H1 (cell line): ENCODE results near the gene TEK. TPM values are rescaled to one million over a fixed set of nuclear protein-coding genes. Genes with fewer than 3 reads are reported as not detected.

ENCODE experiments used
- CTCF ChIA-PET: fragments of 300-600 bp; sonication (Branson Sonifier 250); formaldehyde crosslinking; loops from one replicate; lab custom pipeline; 2021; ENCODE audit not compliant: partially characterized antibody; lab: Charles Lee
- POLR2A ChIA-PET: fragments of 300-600 bp; sonication (Branson Sonifier 250); formaldehyde crosslinking; loops from one replicate; lab custom pipeline; 2021; ENCODE audit warnings: inconsistent platforms; ENCODE audit not compliant: partially characterized antibody; lab: Charles Lee
- DNase-seq, 2 experiments: peaks; one replicate each; pipeline versions ENCODE4 v3.0.0 to v3.0.0-alpha.2; 2010 to 2022; ENCODE audit warnings: low spot score in 2 of 2, low read depth in 1 of 2, mixed read lengths in 1 of 2
- FAIRE-seq: peaks from 2 replicates; lab custom pipeline; 2011; peaks lifted over from hg19 to GRCh38; lab: Jason Lieb, UNC
- H2AFZ ChIP-seq: 2 replicates; pipeline ENCODE4 v1.8.1; 2012; ENCODE audit warnings: low read length, inconsistent platforms
- H2AK5ac ChIP-seq: 2 replicates; pipeline ENCODE4 v1.6.1; 2013; ENCODE audit warnings: low read depth, low read length
- H2BK120ac ChIP-seq: replicated peaks from 2 replicates; pipeline ENCODE3; 2013; ENCODE audit warnings: low read depth, low read length, inconsistent platforms
- H2BK12ac ChIP-seq: 2 replicates; pipeline ENCODE4 v1.6.1; 2013; ENCODE audit warnings: low read depth, low read length
- H2BK15ac ChIP-seq: 2 replicates; pipeline ENCODE4 v1.6.1; 2013; ENCODE audit warnings: low read length
- H2BK20ac ChIP-seq: 2 replicates; pipeline ENCODE4 v1.6.1; 2013; ENCODE audit warnings: low read length
- H2BK5ac ChIP-seq: 2 replicates; pipeline ENCODE4 v1.6.1; 2013; ENCODE audit warnings: low read depth, low read length
- H3K14ac ChIP-seq: 2 replicates; pipeline ENCODE4 v1.6.1; 2013; ENCODE audit warnings: inconsistent platforms; ENCODE audit not compliant: insufficient read length
- H3K18ac ChIP-seq: 2 replicates; pipeline ENCODE4 v1.6.1; 2013; ENCODE audit warnings: low read length; ENCODE audit errors: extremely low read depth
- H3K23ac ChIP-seq: 2 replicates; pipeline ENCODE4 v1.6.1; 2013; ENCODE audit warnings: inconsistent platforms; ENCODE audit not compliant: insufficient read length
- H3K23me2 ChIP-seq: 2 replicates; pipeline ENCODE4 v1.6.1; 2013; ENCODE audit warnings: low read depth, low read length
- H3K27ac ChIP-seq: 2 replicates; pipeline ENCODE4 v1.6.1; 2011; ENCODE audit warnings: low read depth, low read length, inconsistent platforms
- H3K27me3 ChIP-seq, 4 experiments: replicated peaks in 1 of 4; 1 replicate in 1 of 4; 2 replicates in 3 of 4; pipeline versions ENCODE4 v1.6.1 to v1.8.1; 2011 to 2013; ENCODE audit warnings: low read length in 3 of 4, mild to moderate bottlenecking in 3 of 4, inconsistent platforms in 2 of 4, mixed read lengths in 2 of 4, moderate library complexity in 1 of 4; ENCODE audit not compliant: control insufficient read depth in 3 of 4, insufficient read depth in 3 of 4; ENCODE audit errors: extremely low read depth in 1 of 4
- H3K36me3 ChIP-seq, 4 experiments: 2 replicates each; pipeline versions ENCODE4 v1.6.1 to v1.8.1; 2011 to 2013; ENCODE audit warnings: mild to moderate bottlenecking in 4 of 4, low read length in 3 of 4, moderate library complexity in 2 of 4, control low read depth in 1 of 4, inconsistent platforms in 1 of 4; ENCODE audit not compliant: insufficient read depth in 4 of 4, control insufficient read depth in 2 of 4
- H3K4ac ChIP-seq: replicated peaks from 2 replicates; pipeline ENCODE3; 2013; ENCODE audit warnings: low read length, low read depth, mixed read lengths, inconsistent platforms; ENCODE audit not compliant: insufficient read length
- H3K4me1 ChIP-seq, 4 experiments: replicated peaks in 1 of 4; 1 replicate in 1 of 4; 2 replicates in 3 of 4; pipeline versions ENCODE4 v1.6.1 to v1.8.1; 2011 to 2013; ENCODE audit warnings: low read length in 3 of 4, inconsistent platforms in 2 of 4, mixed read lengths in 1 of 4; ENCODE audit not compliant: insufficient read depth in 4 of 4, control insufficient read depth in 3 of 4
- H3K4me2 ChIP-seq, 2 experiments: 2 replicates each; pipeline versions ENCODE4 v1.6.1 to v1.8.1; 2011 to 2013; ENCODE audit warnings: low read depth in 2 of 2, low read length in 2 of 2, control low read depth in 1 of 2, inconsistent platforms in 1 of 2, mild to moderate bottlenecking in 1 of 2; ENCODE audit not compliant: insufficient read depth in 1 of 2
- H3K4me3 ChIP-seq, 4 experiments: fragments of 200-600, 300-600 bp in 1 of 4; sonication (generic), shearing (Covaris generic), sonication (Bioruptor Twin) in 1 of 4; 2 replicates each; pipeline versions ENCODE4 v1.5.1 to v1.8.1; 2011 to 2016; ENCODE audit warnings: low read length in 4 of 4, low read depth in 3 of 4, control low read depth in 2 of 4, inconsistent platforms in 2 of 4, mild to moderate bottlenecking in 2 of 4, mixed read lengths in 1 of 4, moderate library complexity in 1 of 4; ENCODE audit not compliant: insufficient read depth in 2 of 4; ENCODE audit errors: extremely low read depth in 1 of 4
- H3K56ac ChIP-seq: replicated peaks from 2 replicates; pipeline ENCODE3; 2013; ENCODE audit warnings: low read depth, mild to moderate bottlenecking, mixed read lengths, low read length, inconsistent platforms; ENCODE audit not compliant: insufficient read length
- H3K79me1 ChIP-seq: 2 replicates; pipeline ENCODE4 v1.6.1; 2013; ENCODE audit warnings: low read depth, low read length, control low read depth
- H3K79me2 ChIP-seq, 2 experiments: 2 replicates each; pipeline versions ENCODE4 v1.6.1 to v1.8.1; 2012 to 2013; ENCODE audit warnings: low read length in 2 of 2, mild to moderate bottlenecking in 2 of 2, inconsistent platforms in 1 of 2; ENCODE audit not compliant: insufficient read depth in 2 of 2, control insufficient read depth in 1 of 2
- H3K9ac ChIP-seq, 4 experiments: replicated peaks in 1 of 4; 1 replicate in 1 of 4; 2 replicates in 3 of 4; pipeline versions ENCODE4 v1.6.1 to v1.8.1; 2011 to 2013; ENCODE audit warnings: low read depth in 3 of 4, low read length in 3 of 4, control low read depth in 2 of 4, mild to moderate bottlenecking in 2 of 4, moderate library complexity in 2 of 4, inconsistent platforms in 1 of 4; ENCODE audit errors: extremely low read depth in 1 of 4
- H3K9me3 ChIP-seq, 2 experiments: 2 replicates each; pipeline versions ENCODE4 v1.6.1 to v1.8.1; 2012 to 2013; ENCODE audit warnings: mild to moderate bottlenecking in 2 of 2, moderate library complexity in 2 of 2, control low read depth in 1 of 2, inconsistent platforms in 1 of 2, low read depth in 1 of 2, low read length in 1 of 2, mixed read lengths in 1 of 2; ENCODE audit not compliant: insufficient read depth in 2 of 2
- H4K20me1 ChIP-seq, 2 experiments: replicated peaks in 1 of 2; 2 replicates each; pipeline versions ENCODE3 to v1.8.1; 2011 to 2013; ENCODE audit warnings: inconsistent platforms in 2 of 2, low read length in 2 of 2, mild to moderate bottlenecking in 1 of 2; ENCODE audit not compliant: insufficient read depth in 2 of 2, control insufficient read depth in 1 of 2
- H4K5ac ChIP-seq: 2 replicates; pipeline ENCODE4 v1.6.1; 2013; ENCODE audit warnings: low read length, low read depth, mixed read lengths, inconsistent platforms; ENCODE audit not compliant: insufficient read length
- H4K8ac ChIP-seq: 2 replicates; pipeline ENCODE4 v1.8.0; 2013; ENCODE audit warnings: mild to moderate bottlenecking, moderate library complexity, low read length, inconsistent platforms; ENCODE audit not compliant: insufficient read depth; ENCODE audit errors: extremely low read depth
- H4K91ac ChIP-seq: replicated peaks from 2 replicates; pipeline ENCODE3; 2013; ENCODE audit warnings: low read length, mixed read lengths, inconsistent platforms; ENCODE audit not compliant: insufficient read length
- GABPA ChIP-seq: IDR thresholded peaks from 2 replicates; pipeline ENCODE4 v1.6.1; 2011; ENCODE audit warnings: mild to moderate bottlenecking, low read length, moderate library complexity, borderline replicate concordance; ENCODE audit not compliant: insufficient read depth
- KDM5A ChIP-seq: fragments of 200-600 bp; IDR thresholded peaks from 2 replicates; pipeline ENCODE4 v1.7.1; 2012; ENCODE audit warnings: mild to moderate bottlenecking, low read length, inconsistent platforms, mixed read lengths
- RFX5 ChIP-seq: IDR thresholded peaks from 2 replicates; pipeline ENCODE4 v1.6.1; 2011; ENCODE audit warnings: low read depth, low read length, improper control_type of control experiment, borderline replicate concordance
- RXRA ChIP-seq: IDR thresholded peaks from 2 replicates; pipeline ENCODE4 v1.6.1; 2011; ENCODE audit warnings: low read depth, mild to moderate bottlenecking, low read length, moderate library complexity; ENCODE audit not compliant: insufficient read depth
- SIRT6 ChIP-seq: IDR thresholded peaks from one replicate; pipeline ENCODE4 v1.7.1; 2012; ENCODE audit warnings: low read length, inconsistent platforms
- TBP ChIP-seq: IDR thresholded peaks from 2 replicates; pipeline ENCODE4 v1.6.1; 2011; ENCODE audit warnings: low read depth, low read length, improper control_type of control experiment
- USF2 ChIP-seq: IDR thresholded peaks from 2 replicates; pipeline ENCODE4 v1.6.1; 2011; ENCODE audit warnings: low read length, improper control_type of control experiment
- ZNF274 ChIP-seq: IDR thresholded peaks from 2 replicates; pipeline ENCODE4 v1.7.0; 2012; ENCODE audit warnings: low read length, borderline replicate concordance; ENCODE audit errors: extremely low read depth
- polyA plus RNA-seq, 7 experiments: library from polyadenylated mRNA; depleted of rRNA in 3 of 7; stranded (reverse) in 5 of 7; unstranded in 2 of 7; fragments of >200 nt in 5 of 7; fragments of 200-250 nt in 2 of 7; gene quantifications; 1 replicate in 5 of 7; 2 replicates in 1 of 7; 4 replicates in 1 of 7; pipeline versions ENCODE4 v1.2.1 to v1.2.3, GENCODE V29; 2011 to 2013; ENCODE audit warnings: missing spikeins in 2 of 7, mixed read lengths in 2 of 7
- total RNA-seq: library from RNA; stranded (reverse); fragmentation: NEBNext Ultra II Directional; extraction: Animal tissue kit (Norgen Biotek cat#: 25700); gene quantifications from 2 replicates; pipeline ENCODE4 v1.2.1, GENCODE V29; 2021

The TEK gene
- total and polyA plus RNA-seq, 2 of the 8 experiments (the other 6 are each of a cell fraction or from before 2014, with no cell fraction given): 11.0 to 35.8 TPM

- CTCF ChIA-PET: no interaction called here
- TF ChIP-seq RXRA (no peak), SIRT6 (no peak), KDM5A (no peak), RFX5 (no peak), USF2 (no peak), GABPA (no peak), ZNF274 (no peak), TBP (no peak)
Measured at GRCh38 chr9:27090231-27090630, 18.8 kb upstream of the TEK start.

More at GRCh38 chr9:27090231-27090630, 18.8 kb upstream of the TEK start:
- Histone ChIP-seq H2BK12ac (no peak overlapping the region), H3K27me3 (no peaks in the 10 kb centered on the region), H3K4me2 (no peak overlapping the region), H3K14ac (no peak overlapping the region), H2BK20ac (no peak overlapping the region), H4K91ac (no peak overlapping the region), H3K18ac (no peak overlapping the region), H3K36me3 (no peaks in the 10 kb centered on the region), H3K79me2 (no peaks in the 10 kb centered on the region), H3K4me1 (no peaks in the 10 kb centered on the region), H2BK5ac (no peak overlapping the region), H4K5ac (no peak overlapping the region), H2AK5ac (no peak overlapping the region), H3K23ac (no peak overlapping the region), H3K4me3 (no peak overlapping the region), H3K56ac (no peak overlapping the region), H3K9me3 (peaks cover 0 to 7% of the 10 kb centered on the region in 2 experiments; a peak in 1 of 4 replicates), H3K79me1 (no peaks in the 10 kb centered on the region), H2AFZ (no peak overlapping the region), H3K4ac (no peak overlapping the region), H2BK120ac (no peak overlapping the region), H3K27ac (no peak overlapping the region), H3K9ac (no peak overlapping the region), H3K23me2 (no peaks in the 10 kb centered on the region), H4K20me1 (no peaks in the 10 kb centered on the region), H4K8ac (no peak overlapping the region), H2BK15ac (no peak overlapping the region)
- DNase-seq (no peak), FAIRE-seq (no peak)
- POLR2A ChIA-PET: no interaction called here
